GM12878 (cell line): ENCODE results near the gene ADGRB2. TPM values are rescaled to one million over a fixed set of nuclear protein-coding genes. Genes with fewer than 3 reads are reported as not detected.

Source experiments
- ATAC-seq: fragments of 200-7000 bp; cut with Tn5 transposase; 3 replicates; pipeline ENCODE4 v1.9.1; 2020; ENCODE audit warnings: mild to moderate bottlenecking, moderate library complexity
- BruUV-seq: library from RNA; stranded (reverse); fragments of 400-500 nt; replicated peaks from 2 replicates; lab custom pipeline; 2021; lab: Mats Ljungman, UMichigan
- CTCF ChIA-PET: fragments of 300-600 bp; sonication (Branson Sonifier 250); formaldehyde crosslinking; extraction: SDS; loops from one replicate; lab custom pipeline; 2021; ENCODE audit warnings: inconsistent platforms; lab: Yijun Ruan, JAX
- POLR2A ChIA-PET: fragments of 350-600 bp; formaldehyde crosslinking; extraction: SDS; loops from one replicate; lab custom pipeline; 2021; ENCODE audit warnings: inconsistent platforms; lab: Charles Lee
- RAD21 ChIA-PET: fragments of 300-600 bp; sonication (Branson Sonifier 250); formaldehyde crosslinking; loops from one replicate; lab custom pipeline; 2023; ENCODE audit warnings: antibody characterized with exemption; ENCODE audit not compliant: unreplicated experiment; lab: Charles Lee
- SMC1A ChIA-PET: fragments of 300-600 bp; sonication (Branson Sonifier 250); formaldehyde crosslinking; loops from one replicate; lab custom pipeline; 2023; ENCODE audit not compliant: unreplicated experiment, uncharacterized antibody; lab: Charles Lee
- DNase-seq: peaks from one replicate; pipeline ENCODE4 v3.0.0-alpha.2; 2011; ENCODE audit warnings: low read depth, low spot score
- FAIRE-seq: peaks from 3 replicates; lab custom pipeline; 2011; peaks lifted over from hg19 to GRCh38; lab: Jason Lieb, UNC
- H2AFZ ChIP-seq: 2 replicates; pipeline ENCODE4 v1.6.0; 2011; ENCODE audit warnings: low read depth, low read length, control low read depth; ENCODE audit not compliant: control insufficient read depth
- H3K27ac ChIP-seq: 2 replicates; pipeline ENCODE4 v1.5.1; 2011; ENCODE audit warnings: control low read depth; ENCODE audit not compliant: control insufficient read depth, insufficient read depth
- H3K27me3 ChIP-seq, 2 experiments: replicated peaks in 1 of 2; 2 replicates each; pipeline versions ENCODE4 v1.6.0 to v1.6.1; 2011; ENCODE audit warnings: low read length in 1 of 2; ENCODE audit not compliant: control insufficient read depth in 2 of 2, insufficient read depth in 2 of 2
- H3K36me3 ChIP-seq, 2 experiments: 2 replicates each; pipeline ENCODE4 v1.5.1; 2011; ENCODE audit warnings: low read length in 1 of 2; ENCODE audit not compliant: control insufficient read depth in 2 of 2, insufficient read depth in 2 of 2
- H3K4me1 ChIP-seq: 2 replicates; pipeline ENCODE4 v1.6.1; 2011; ENCODE audit warnings: mild to moderate bottlenecking, low read length, moderate library complexity, mixed read lengths; ENCODE audit not compliant: control insufficient read depth, insufficient read depth
- H3K4me2 ChIP-seq: 2 replicates; pipeline ENCODE4 v1.6.0; 2011; ENCODE audit warnings: control low read depth; ENCODE audit not compliant: control insufficient read depth, insufficient read depth
- H3K4me3 ChIP-seq: fragments of 200-600 bp; sonication (generic); 2 replicates; pipeline ENCODE4 v1.5.1; 2016
- H3K79me2 ChIP-seq: 2 replicates; pipeline ENCODE4 v1.6.0; 2011; ENCODE audit warnings: low read length; ENCODE audit not compliant: control insufficient read depth, insufficient read depth
- H3K9ac ChIP-seq: 2 replicates; pipeline ENCODE4 v1.8.0; 2011; ENCODE audit warnings: low read length, control low read depth, mixed read lengths; ENCODE audit not compliant: control insufficient read depth, insufficient read depth
- H3K9me3 ChIP-seq: replicated peaks from 3 replicates; pipeline ENCODE4 v1.5.1; 2011; ENCODE audit warnings: mild to moderate bottlenecking, low read length; ENCODE audit not compliant: control insufficient read depth, insufficient read depth
- H4K20me1 ChIP-seq: 2 replicates; pipeline ENCODE4 v1.6.0; 2011; ENCODE audit not compliant: control insufficient read depth, insufficient read depth
- CHD1 ChIP-seq: IDR thresholded peaks from 2 replicates; pipeline ENCODE4 v1.6.1; 2012; ENCODE audit warnings: low read depth, low read length, improper control_type of control experiment
- EED ChIP-seq: sonication (generic); IDR thresholded peaks from 2 replicates; pipeline ENCODE4 v1.6.1; 2016; ENCODE audit warnings: antibody characterized with exemption, low read depth
- SUZ12 ChIP-seq: fragments of 200-600 bp; sonication (generic); IDR thresholded peaks from one replicate; pipeline ENCODE4 v1.6.1; 2018; ENCODE audit warnings: antibody characterized with exemption, mild to moderate bottlenecking; ENCODE audit not compliant: unreplicated experiment
- ZZZ3 ChIP-seq: IDR thresholded peaks from 2 replicates; pipeline ENCODE4 v1.6.1; 2011; ENCODE audit warnings: low read depth; ENCODE audit not compliant: control insufficient read depth, insufficient read length
- WGBS: methylation state at CpG from one replicate; pipeline ENCODE4 v1.1.6; 2016; ENCODE audit warnings: low lambda C conversion rate; ENCODE audit not compliant: insufficient replicate concordance, insufficient coverage; ENCODE audit errors: missing lambda C conversion rate; 5-methylcytosine and 5-hydroxymethylcytosine counted together
- in situ Hi-C: fragments of 300-500 bp; cut with MboI; formaldehyde crosslinking; loops from 9 replicates; pipeline ENCODE4 v1.14.3; 2018; ENCODE audit warnings: mixed read lengths
- intact Hi-C: fragments of 100-400 bp; cut with micrococcal nuclease; formaldehyde crosslinking; loops from one replicate; pipeline ENCODE4 v1.14.2; 2022; ENCODE audit not compliant: unreplicated experiment
- polyA plus RNA-seq, 11 experiments: library from polyadenylated mRNA; depleted of rRNA in 4 of 11; unstranded in 6 of 11; stranded (reverse) in 5 of 11; fragments of >200 nt; fragmentation: Nextera tagmentation in 4 of 11; fragmentation: Illumina TruSeq in 1 of 11; extraction: Ambion mirVana in 4 of 11; extraction: Trizol in 1 of 11; gene quantifications; 1 replicate in 1 of 11; 2 replicates in 10 of 11; pipeline versions ENCODE4 v1.2.1 to v1.2.3, GENCODE V29; 2011 to 2016; ENCODE audit warnings: inconsistent platforms in 2 of 11, missing spikeins in 2 of 11, low read depth in 1 of 11
- total RNA-seq, 4 experiments: library from RNA; depleted of rRNA in 3 of 4; stranded (reverse); fragments of >200 nt in 3 of 4; fragmentation: Illumina TruSeq in 1 of 4; extraction: Trizol in 1 of 4; gene quantifications; 2 replicates each; pipeline versions ENCODE4 v1.2.1 to v1.2.3, GENCODE V29; 2013 to 2021
- TF ChIP-seq, protein P1 (sequence below): fragments of 450-650 bp; IDR thresholded peaks from 2 replicates; pipeline ENCODE4 v1.6.1; 2014; ENCODE audit warnings: mild to moderate bottlenecking

Gene ADGRB2
- total and polyA plus RNA-seq, 10 of the 15 experiments (the other 5 are each of a cell fraction or from before 2014, with no cell fraction given): 0.11 to 0.33 (median 0.18) TPM; not detected in 4

DNA sequence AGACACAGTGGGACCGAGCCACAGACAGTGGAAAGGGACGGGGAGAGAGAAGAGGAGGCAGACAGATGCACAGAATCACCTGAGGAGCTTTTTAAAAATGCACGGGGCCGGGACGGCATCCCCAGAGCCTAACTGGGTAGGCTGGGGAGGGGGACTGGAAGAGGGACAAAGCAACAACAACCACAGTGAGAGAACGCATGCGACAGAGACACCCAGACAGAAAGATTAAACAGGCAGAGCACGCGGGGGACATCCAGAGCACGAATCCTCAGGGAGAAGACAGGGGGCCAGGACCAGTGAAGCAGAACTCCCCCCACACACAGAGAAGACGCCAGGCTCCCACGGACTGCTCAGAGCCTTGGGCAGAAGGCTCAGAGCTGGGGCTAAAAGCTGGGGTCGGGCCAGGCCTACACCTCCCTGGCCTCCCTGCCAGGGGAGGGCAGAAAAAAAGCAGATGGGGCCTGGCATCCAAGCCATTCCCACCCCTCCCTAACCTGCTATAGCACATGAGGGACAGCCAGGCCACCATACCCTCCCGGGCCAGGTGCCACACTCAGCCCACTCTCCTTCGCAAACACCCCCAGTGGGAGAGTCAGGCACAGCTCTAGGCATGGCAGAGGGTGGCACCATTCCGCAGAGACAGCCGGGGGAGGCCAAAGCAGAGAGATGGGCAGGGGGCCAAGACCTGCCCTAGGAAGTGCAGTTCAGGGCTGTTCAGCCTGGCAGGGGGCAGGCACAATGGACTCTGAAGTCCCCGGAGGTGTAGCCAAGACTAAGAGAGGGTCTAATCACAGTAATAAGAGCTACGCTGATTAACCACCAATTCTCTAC is 30.5 kb downstream of the ADGRB2 start:
- ChIA-PET POLR2A (interaction anchor here (1.4 kb wide), 1 partner anchor 11 kb away, joined by 3 read pairs; no protein-coding TSS in a partner anchor), CTCF (interaction anchor here (0.5 to 1.5 kb wide), 4 partner anchors 12 to 668 kb away, joined by 3 to 12 read pairs (median 4); no protein-coding TSS in a partner anchor), SMC1A (no interaction called here), RAD21 (interaction anchor here (1.2 to 1.3 kb wide), 2 partner anchors 56 to 69 kb away, joined by 4 to 5 read pairs; no protein-coding TSS in a partner anchor)
- H3K9ac ChIP-seq: no peak overlapping the region
- H2AFZ ChIP-seq: no peak overlapping the region
- DNase-seq (no peak), ATAC-seq (no peak), FAIRE-seq (no peak)
- BruUV-seq: no TSS peak
- no peaks in the 10 kb centered on the region for H3K36me3 ChIP-seq
- no peaks in the 10 kb centered on the region; a peak in 2 of 4 replicates for H3K27me3 ChIP-seq
- intact Hi-C loops: no loop called here
- no peaks in the 10 kb centered on the region for H3K9me3 ChIP-seq
- no peak overlapping the region for H3K27ac ChIP-seq
- no peak for TF ChIP-seq ZZZ3
- no peak for TF ChIP-seq EED
- TF ChIP-seq SUZ12: no peak
- TF ChIP-seq CHD1: no peak
- TF ChIP-seq, protein P1, sequence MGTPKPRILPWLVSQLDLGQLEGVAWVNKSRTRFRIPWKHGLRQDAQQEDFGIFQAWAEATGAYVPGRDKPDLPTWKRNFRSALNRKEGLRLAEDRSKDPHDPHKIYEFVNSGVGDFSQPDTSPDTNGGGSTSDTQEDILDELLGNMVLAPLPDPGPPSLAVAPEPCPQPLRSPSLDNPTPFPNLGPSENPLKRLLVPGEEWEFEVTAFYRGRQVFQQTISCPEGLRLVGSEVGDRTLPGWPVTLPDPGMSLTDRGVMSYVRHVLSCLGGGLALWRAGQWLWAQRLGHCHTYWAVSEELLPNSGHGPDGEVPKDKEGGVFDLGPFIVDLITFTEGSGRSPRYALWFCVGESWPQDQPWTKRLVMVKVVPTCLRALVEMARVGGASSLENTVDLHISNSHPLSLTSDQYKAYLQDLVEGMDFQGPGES: no peak
- in situ Hi-C loops: no loop called here
- WGBS: 39% methylated on average over 19 of the region's 19 CpGs
- H3K79me2 ChIP-seq: no peaks in the 10 kb centered on the region
- H3K4me3 ChIP-seq: no peak overlapping the region
- H3K4me1 ChIP-seq: no peaks in the 10 kb centered on the region
- no peaks in the 10 kb centered on the region for H4K20me1 ChIP-seq
- H3K4me2 ChIP-seq: no peak overlapping the region
